DND-41 (cell line): ENCODE results near the gene R3HDM4.

Experiments used
- EZH2 ChIP-seq: IDR thresholded peaks from 3 replicates; pipeline ENCODE4 v1.6.1; 2012; ENCODE audit warnings: borderline replicate concordance, low read depth, mild to moderate bottlenecking, moderate library complexity, low read length, inconsistent platforms; ENCODE audit not compliant: severe bottlenecking
- TF ChIP-seq, protein P1 (sequence below): IDR thresholded peaks from 2 replicates; pipeline ENCODE4 v1.5.1; 2012; ENCODE audit warnings: borderline replicate concordance, low read length, moderate library complexity, mild to moderate bottlenecking; ENCODE audit not compliant: poor library complexity, severe bottlenecking; ENCODE audit errors: extremely low read depth

GRCh38 chr19:942133-942645, 29.2 kb upstream of the R3HDM4 start:
- TF ChIP-seq, protein P1, sequence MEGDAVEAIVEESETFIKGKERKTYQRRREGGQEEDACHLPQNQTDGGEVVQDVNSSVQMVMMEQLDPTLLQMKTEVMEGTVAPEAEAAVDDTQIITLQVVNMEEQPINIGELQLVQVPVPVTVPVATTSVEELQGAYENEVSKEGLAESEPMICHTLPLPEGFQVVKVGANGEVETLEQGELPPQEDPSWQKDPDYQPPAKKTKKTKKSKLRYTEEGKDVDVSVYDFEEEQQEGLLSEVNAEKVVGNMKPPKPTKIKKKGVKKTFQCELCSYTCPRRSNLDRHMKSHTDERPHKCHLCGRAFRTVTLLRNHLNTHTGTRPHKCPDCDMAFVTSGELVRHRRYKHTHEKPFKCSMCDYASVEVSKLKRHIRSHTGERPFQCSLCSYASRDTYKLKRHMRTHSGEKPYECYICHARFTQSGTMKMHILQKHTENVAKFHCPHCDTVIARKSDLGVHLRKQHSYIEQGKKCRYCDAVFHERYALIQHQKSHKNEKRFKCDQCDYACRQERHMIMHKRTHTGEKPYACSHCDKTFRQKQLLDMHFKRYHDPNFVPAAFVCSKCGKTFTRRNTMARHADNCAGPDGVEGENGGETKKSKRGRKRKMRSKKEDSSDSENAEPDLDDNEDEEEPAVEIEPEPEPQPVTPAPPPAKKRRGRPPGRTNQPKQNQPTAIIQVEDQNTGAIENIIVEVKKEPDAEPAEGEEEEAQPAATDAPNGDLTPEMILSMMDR = no peak
- TF ChIP-seq EZH2 = no peak
